ENCODE results near the gene USP31. TPM values are rescaled to one million over a fixed set of nuclear protein-coding genes. Genes with fewer than 3 reads are reported as not detected.
"Not testable (repeated sequence)": the region's sequence is repeated elsewhere in the genome, so short reads cannot be mapped to it uniquely, and the experiment has no call there.

The USP31 gene
- total RNA-seq, 1 experiment from 2014 or later: 17.4 TPM

DNA sequence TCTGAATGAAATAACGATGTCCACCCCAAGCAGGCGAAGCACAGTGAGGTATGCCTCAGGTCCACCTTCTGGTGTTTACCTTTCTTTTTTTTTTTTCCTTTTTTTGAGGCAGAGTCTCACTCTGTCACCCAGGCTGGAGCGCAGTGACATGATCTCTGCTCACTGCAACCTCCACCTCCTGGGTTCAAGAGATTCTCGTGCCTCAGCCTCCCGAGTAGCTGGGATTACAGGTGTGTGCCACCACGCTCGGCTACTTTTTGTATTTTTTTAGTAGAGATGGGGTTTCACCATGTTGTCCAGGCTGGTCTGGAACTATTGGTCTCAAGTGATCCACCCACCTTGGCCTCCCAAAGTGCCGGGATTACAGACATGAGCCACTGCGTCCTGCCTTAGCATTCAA is 4.9 kb downstream of the USP31 start:
- DNase-seq (ENCODE audit: low spot score); H3K27me3 Mint-ChIP-seq (ENCODE audit: low read depth); H3K27ac Mint-ChIP-seq; H3K36me3 Mint-ChIP-seq; ATAC-seq; H3K4me3 Mint-ChIP-seq; H3K9me3 Mint-ChIP-seq; POLR2A ChIA-PET: not testable (repeated sequence)
- peaks cover 58% of the 10 kb centered on the region for H3K4me1 Mint-ChIP-seq
- CTCF ChIA-PET: interaction anchor here (0.7 to 1.7 kb wide), 2 partner anchors 255 to 291 kb away, joined by 3 to 6 read pairs; no protein-coding TSS in a partner anchor

DNA sequence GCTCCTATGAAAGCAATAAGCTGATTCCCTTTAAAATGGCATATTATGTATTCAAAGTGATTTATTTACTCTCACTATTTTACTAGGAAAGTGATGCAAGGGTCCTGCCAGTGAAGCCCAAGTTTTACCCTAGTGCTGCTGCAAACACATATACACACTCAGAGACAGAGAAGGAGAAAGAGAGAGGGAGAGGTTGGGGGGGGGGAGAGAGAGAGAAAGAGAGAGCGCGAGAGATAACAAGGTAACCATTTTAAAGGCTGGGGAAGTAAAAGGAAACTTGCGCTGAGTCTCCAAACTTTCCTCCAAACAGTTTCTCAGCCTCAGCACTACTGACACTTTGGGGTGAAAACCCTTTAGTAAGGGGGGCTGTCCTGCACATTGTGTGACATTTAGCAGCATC is 5.9 kb downstream of the USP31 start:
- CTCF ChIA-PET: interaction anchor here (0.7 to 1.4 kb wide), 2 partner anchors 247 to 292 kb away, joined by 3 to 4 read pairs; no protein-coding TSS in a partner anchor
- H3K27me3 Mint-ChIP-seq (ENCODE audit: low read depth): no peaks in the 10 kb centered on the region; the same call in 1 of the 2 replicates

DNA sequence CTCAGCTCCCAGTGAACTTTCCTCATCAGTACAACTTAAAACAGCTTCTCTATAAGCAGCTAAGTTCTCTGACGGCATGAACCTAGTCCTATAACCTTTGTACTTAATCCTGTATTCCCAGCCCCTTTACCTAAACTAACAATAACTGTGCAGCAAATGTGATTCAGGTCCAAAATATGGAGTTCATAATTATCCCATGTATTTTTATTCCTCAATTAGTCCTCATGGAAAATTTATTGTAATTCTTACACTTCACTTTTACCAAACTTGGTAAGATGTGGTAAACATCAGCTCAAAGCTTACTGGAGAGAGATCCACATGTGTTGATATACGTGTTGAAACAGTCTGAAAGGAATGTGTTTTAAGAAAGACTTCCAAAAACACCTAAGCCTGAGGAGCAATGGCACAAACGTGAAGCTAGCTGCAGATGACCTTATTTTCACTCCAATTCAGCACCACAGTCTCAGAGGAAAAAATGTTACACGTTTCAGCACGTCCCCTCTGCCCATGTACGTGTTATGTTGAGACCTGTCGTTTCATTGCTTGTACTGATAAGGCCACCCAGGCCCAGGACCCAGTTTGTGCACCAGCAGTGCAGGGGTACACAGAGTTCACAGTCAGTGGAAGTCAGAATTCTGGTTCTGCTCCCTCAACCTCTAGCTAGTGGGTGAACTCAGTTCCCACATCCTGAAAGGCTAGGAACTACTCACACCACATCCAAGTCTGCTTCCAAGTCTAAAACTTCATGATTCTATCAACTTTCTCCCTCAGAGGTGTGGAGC is 7.1 kb downstream of the USP31 start:
- no peak for DNase-seq (ENCODE audit: low spot score)
- POLR2A ChIA-PET: interaction anchor here (0.6 kb wide), 1 partner anchor 22 kb away, joined by 3 read pairs; no protein-coding TSS in a partner anchor
- H3K27me3 Mint-ChIP-seq (ENCODE audit: low read depth): no peaks in the 10 kb centered on the region

More for the DNA sequence above, 5.9 kb downstream of the USP31 start:
- TF ChIP-seq CBFB (CRISPR knock-in tag; IDR thresholded peaks at IDR 0.05; ENCODE audit: low read depth) (no peak), ZNF219 (CRISPR knock-in tag; IDR thresholded peaks at IDR 0.05; ENCODE audit: borderline replicate concordance) (no peak), FOXK1 (CRISPR knock-in tag; IDR thresholded peaks at IDR 0.05) (no peak), IRF1 (CRISPR knock-in tag; IDR thresholded peaks at IDR 0.05) (no peak), MAX (CRISPR knock-in tag; IDR thresholded peaks at IDR 0.05) (no peak), USF1 (CRISPR knock-in tag; IDR thresholded peaks at IDR 0.05) (no peak), ZNF232 (CRISPR knock-in tag; IDR thresholded peaks at IDR 0.05) (no peak), RORB (CRISPR knock-in tag; IDR thresholded peaks at IDR 0.05) (no peak), OVOL2 (CRISPR knock-in tag; IDR thresholded peaks at IDR 0.05; ENCODE audit: borderline replicate concordance) (no peak), ZNF138 (CRISPR knock-in tag; conservative IDR thresholded peaks at IDR 0.05) (no peak)
- TF ChIP-seq, protein P1, sequence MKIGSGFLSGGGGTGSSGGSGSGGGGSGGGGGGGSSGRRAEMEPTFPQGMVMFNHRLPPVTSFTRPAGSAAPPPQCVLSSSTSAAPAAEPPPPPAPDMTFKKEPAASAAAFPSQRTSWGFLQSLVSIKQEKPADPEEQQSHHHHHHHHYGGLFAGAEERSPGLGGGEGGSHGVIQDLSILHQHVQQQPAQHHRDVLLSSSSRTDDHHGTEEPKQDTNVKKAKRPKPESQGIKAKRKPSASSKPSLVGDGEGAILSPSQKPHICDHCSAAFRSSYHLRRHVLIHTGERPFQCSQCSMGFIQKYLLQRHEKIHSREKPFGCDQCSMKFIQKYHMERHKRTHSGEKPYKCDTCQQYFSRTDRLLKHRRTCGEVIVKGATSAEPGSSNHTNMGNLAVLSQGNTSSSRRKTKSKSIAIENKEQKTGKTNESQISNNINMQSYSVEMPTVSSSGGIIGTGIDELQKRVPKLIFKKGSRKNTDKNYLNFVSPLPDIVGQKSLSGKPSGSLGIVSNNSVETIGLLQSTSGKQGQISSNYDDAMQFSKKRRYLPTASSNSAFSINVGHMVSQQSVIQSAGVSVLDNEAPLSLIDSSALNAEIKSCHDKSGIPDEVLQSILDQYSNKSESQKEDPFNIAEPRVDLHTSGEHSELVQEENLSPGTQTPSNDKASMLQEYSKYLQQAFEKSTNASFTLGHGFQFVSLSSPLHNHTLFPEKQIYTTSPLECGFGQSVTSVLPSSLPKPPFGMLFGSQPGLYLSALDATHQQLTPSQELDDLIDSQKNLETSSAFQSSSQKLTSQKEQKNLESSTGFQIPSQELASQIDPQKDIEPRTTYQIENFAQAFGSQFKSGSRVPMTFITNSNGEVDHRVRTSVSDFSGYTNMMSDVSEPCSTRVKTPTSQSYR (CRISPR knock-in tag; IDR thresholded peaks at IDR 0.05): no peak
- Mint-ChIP-seq H3K27ac (no peak overlapping the region), H3K36me3 (no peaks in the 10 kb centered on the region), H3K4me3 (no peak overlapping the region), H3K9me3 (no peaks in the 10 kb centered on the region), H3K4me1 (peaks cover 58% of the 10 kb centered on the region)
- POLR2A ChIA-PET: no interaction called here
- ATAC-seq (no peak), DNase-seq (ENCODE audit: low spot score) (no peak)

More for the DNA sequence above, 7.1 kb downstream of the USP31 start:
- no peak for ATAC-seq
- H3K9me3 Mint-ChIP-seq: no peaks in the 10 kb centered on the region
- peaks cover 49% of the 10 kb centered on the region for H3K4me1 Mint-ChIP-seq
- TF ChIP-seq FOXJ3 (CRISPR knock-in tag; IDR thresholded peaks at IDR 0.05; ENCODE audit: borderline replicate concordance) (no peak), E2F1 (CRISPR knock-in tag; IDR thresholded peaks at IDR 0.05) (no peak), ZNF263 (CRISPR knock-in tag; IDR thresholded peaks at IDR 0.05; ENCODE audit: low read depth) (no peak), NR2C2 (CRISPR knock-in tag; IDR thresholded peaks at IDR 0.05) (no peak)
- TF ChIP-seq, protein P2, sequence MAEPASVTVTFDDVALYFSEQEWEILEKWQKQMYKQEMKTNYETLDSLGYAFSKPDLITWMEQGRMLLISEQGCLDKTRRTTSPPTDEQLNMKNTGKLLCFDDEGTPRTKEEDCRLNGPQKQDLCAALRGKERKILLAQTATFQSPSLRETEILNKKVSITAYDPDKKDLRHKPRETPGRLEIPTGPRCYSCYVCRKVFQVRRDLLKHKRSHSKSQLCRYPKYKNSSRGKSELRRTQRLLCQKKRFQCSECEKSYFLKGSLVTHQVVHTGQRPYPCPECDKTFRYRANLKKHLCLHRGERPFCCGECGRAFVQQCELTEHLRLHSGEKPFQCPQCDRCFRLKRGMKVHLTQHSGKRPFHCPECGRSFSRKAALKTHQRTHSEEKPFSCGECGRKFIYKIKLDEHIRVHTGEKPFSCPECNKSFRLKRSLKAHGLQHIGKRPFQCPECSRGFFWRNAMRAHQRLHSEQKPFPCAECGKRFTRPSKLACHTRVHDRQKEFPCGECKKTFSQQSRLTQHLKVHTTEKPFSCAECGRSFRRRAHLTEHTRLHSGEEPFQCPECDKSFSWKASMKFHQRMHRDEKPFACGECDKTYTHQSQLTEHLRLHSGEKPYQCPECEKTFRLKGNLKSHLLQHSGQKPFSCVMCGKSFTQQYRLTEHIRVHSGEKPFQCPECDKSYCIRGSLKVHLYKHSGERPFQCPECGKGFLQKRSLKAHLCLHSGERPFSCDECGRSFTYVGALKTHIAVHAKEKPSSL (CRISPR knock-in tag; conservative IDR thresholded peaks at IDR 0.05): no peak
- TF ChIP-seq, protein P3, sequence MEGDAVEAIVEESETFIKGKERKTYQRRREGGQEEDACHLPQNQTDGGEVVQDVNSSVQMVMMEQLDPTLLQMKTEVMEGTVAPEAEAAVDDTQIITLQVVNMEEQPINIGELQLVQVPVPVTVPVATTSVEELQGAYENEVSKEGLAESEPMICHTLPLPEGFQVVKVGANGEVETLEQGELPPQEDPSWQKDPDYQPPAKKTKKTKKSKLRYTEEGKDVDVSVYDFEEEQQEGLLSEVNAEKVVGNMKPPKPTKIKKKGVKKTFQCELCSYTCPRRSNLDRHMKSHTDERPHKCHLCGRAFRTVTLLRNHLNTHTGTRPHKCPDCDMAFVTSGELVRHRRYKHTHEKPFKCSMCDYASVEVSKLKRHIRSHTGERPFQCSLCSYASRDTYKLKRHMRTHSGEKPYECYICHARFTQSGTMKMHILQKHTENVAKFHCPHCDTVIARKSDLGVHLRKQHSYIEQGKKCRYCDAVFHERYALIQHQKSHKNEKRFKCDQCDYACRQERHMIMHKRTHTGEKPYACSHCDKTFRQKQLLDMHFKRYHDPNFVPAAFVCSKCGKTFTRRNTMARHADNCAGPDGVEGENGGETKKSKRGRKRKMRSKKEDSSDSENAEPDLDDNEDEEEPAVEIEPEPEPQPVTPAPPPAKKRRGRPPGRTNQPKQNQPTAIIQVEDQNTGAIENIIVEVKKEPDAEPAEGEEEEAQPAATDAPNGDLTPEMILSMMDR (IDR thresholded peaks at IDR 0.05): no peak
- no peaks in the 10 kb centered on the region; the same call in 1 of the 2 replicates for H3K36me3 Mint-ChIP-seq
- no peak overlapping the region for H3K4me3 Mint-ChIP-seq
- H3K27ac Mint-ChIP-seq: no peak overlapping the region
- CTCF ChIA-PET: interaction anchor here (1.0 to 1.4 kb wide), 2 partner anchors 41 to 294 kb away, joined by 3 to 4 read pairs; partner anchors contain the start of gene SCNN1G

Data from WTC11 (cell line).